Breast epithelium (tissue), 4 donors: ENCODE measurements around the gene WTIP. TPM values are rescaled to one million over a fixed set of nuclear protein-coding genes. Genes with fewer than 3 reads are reported as not detected.

Experiments
- DNase-seq, 2 donors: peaks; one replicate each; pipeline ENCODE4 v3.0.0-alpha.2; 2019; ENCODE audit warnings: low spot score in 2 of 2
- H3K27ac ChIP-seq, 2 donors: fragments of 200-600 bp; sonication (generic) in 1 of 2; one replicate each; pipeline ENCODE4 v1.5.1; 2016 to 2019; ENCODE audit warnings: mild to moderate bottlenecking in 1 of 2
- H3K27me3 ChIP-seq, 2 donors: fragments of 200-600 bp; sonication (generic) in 1 of 2; one replicate each; pipeline versions ENCODE4 v1.5.1 to v1.6.0; 2017 to 2019; ENCODE audit warnings: control low read depth in 1 of 2, mild to moderate bottlenecking in 1 of 2
- H3K36me3 ChIP-seq: fragments of 200-600 bp; one replicate; pipeline ENCODE4 v1.5.1; 2019
- H3K4me1 ChIP-seq, 2 donors: fragments of 200-600 bp; sonication (generic); one replicate each; pipeline ENCODE4 v1.5.1; 2016 to 2019; ENCODE audit warnings: control low read depth in 1 of 2
- H3K4me3 ChIP-seq, 3 donors: fragments of 200-600 bp; sonication (generic); 1 replicate in 2 of 3; 2 replicates in 1 of 3; pipeline ENCODE4 v1.5.1; 2016 to 2019; ENCODE audit warnings: mild to moderate bottlenecking in 3 of 3, moderate library complexity in 2 of 3
- H3K9me3 ChIP-seq, 2 donors: fragments of 200-600 bp; sonication (generic) in 1 of 2; one replicate each; pipeline ENCODE4 v1.5.1; 2016 to 2019; ENCODE audit warnings: control low read depth in 1 of 2
- CTCF ChIP-seq, 3 donors: fragments of 450-650 bp; IDR thresholded peaks; one replicate each; pipeline ENCODE4 v1.5.1; 2016 to 2017; ENCODE audit warnings: antibody characterized with exemption in 3 of 3, mild to moderate bottlenecking in 3 of 3, moderate library complexity in 3 of 3
- POLR2A ChIP-seq: fragments of 450-650 bp; IDR thresholded peaks from one replicate; pipeline ENCODE4 v1.6.1; 2016; ENCODE audit warnings: antibody characterized with exemption, mild to moderate bottlenecking, moderate library complexity
- POLR2AphosphoS5 ChIP-seq, 3 donors: sonication (generic); formaldehyde crosslinking; IDR thresholded peaks; one replicate each; pipeline ENCODE4 v1.6.1; 2017; ENCODE audit warnings: antibody characterized with exemption in 3 of 3
- intact Hi-C: fragments of 100-400 bp; cut with DNase I; formaldehyde crosslinking; loops from one replicate; pipeline ENCODE4 v1.15.1; 2023; ENCODE audit warnings: low total_unique reads
- total RNA-seq, 3 donors: library from RNA; depleted of rRNA; stranded (reverse); fragments of >200 nt; gene quantifications; one replicate each; pipeline ENCODE4 v1.1.0, GENCODE V29; 2016

The WTIP gene
- total RNA-seq, 3 donors from 2014 or later: 11.9 to 20.6 (median 14.9) TPM

GRCh38 chr19:34534206-34534605, 52.6 kb downstream of the WTIP start:
- H3K27ac ChIP-seq: no peak overlapping the region
- intact Hi-C loops: no loop called here
- TF ChIP-seq POLR2A (no peak), CTCF (IDR thresholded peaks at IDR 0.05) (no peak), POLR2AphosphoS5 (IDR thresholded peaks at IDR 0.05) (no peak)
- H3K4me3 ChIP-seq: no peak overlapping the region
- H3K27me3 ChIP-seq: no peaks in the 10 kb centered on the region
- no peaks in the 10 kb centered on the region for H3K4me1 ChIP-seq
- no peaks in the 10 kb centered on the region for H3K9me3 ChIP-seq
- H3K36me3 ChIP-seq: no peaks in the 10 kb centered on the region
- DNase-seq: no peak

- H3K27me3 ChIP-seq: no peaks in the 10 kb centered on the region
- H3K9me3 ChIP-seq: peaks cover 0 to 8% of the 10 kb centered on the region in 2 donors
- no peaks in the 10 kb centered on the region for H3K36me3 ChIP-seq
- H3K4me3 ChIP-seq: no peak overlapping the region
- intact Hi-C loops: no loop called here
- DNase-seq: no peak
- no peak overlapping the region for H3K27ac ChIP-seq
- no peak for TF ChIP-seq POLR2AphosphoS5 (IDR thresholded peaks at IDR 0.05)
- no peak for TF ChIP-seq CTCF (IDR thresholded peaks at IDR 0.05)
- TF ChIP-seq POLR2A: no peak
- H3K4me1 ChIP-seq: no peaks in the 10 kb centered on the region
Measured at GRCh38 chr19:34539396-34539795, 57.8 kb downstream of the WTIP start.

GRCh38 chr19:34540811-34541557, 59.4 kb downstream of the WTIP start:
- Histone ChIP-seq H3K27ac (no peak overlapping the region), H3K36me3 (no peaks in the 10 kb centered on the region), H3K4me3 (no peak overlapping the region), H3K27me3 (no peaks in the 10 kb centered on the region), H3K9me3 (peaks cover 0 to 8% of the 10 kb centered on the region in 2 donors), H3K4me1 (no peaks in the 10 kb centered on the region)
- TF ChIP-seq POLR2AphosphoS5 (IDR thresholded peaks at IDR 0.05) (no peak), POLR2A (no peak), CTCF (IDR thresholded peaks at IDR 0.05) (no peak)
- DNase-seq: no peak
- intact Hi-C loops: no loop called here

- H3K4me3 ChIP-seq: no peak overlapping the region
- no peak for TF ChIP-seq CTCF (IDR thresholded peaks at IDR 0.05)
- no peak for TF ChIP-seq POLR2A
- no peak for TF ChIP-seq POLR2AphosphoS5 (IDR thresholded peaks at IDR 0.05)
- intact Hi-C loops: no loop called here
- no peaks in the 10 kb centered on the region for H3K27me3 ChIP-seq
- H3K36me3 ChIP-seq: no peaks in the 10 kb centered on the region
- H3K27ac ChIP-seq: no peak overlapping the region
- H3K4me1 ChIP-seq: no peaks in the 10 kb centered on the region
- H3K9me3 ChIP-seq: peaks cover 0 to 10% of the 10 kb centered on the region in 2 donors
- no peak for DNase-seq
Measured at GRCh38 chr19:34549833-34550232, 68.3 kb downstream of the WTIP start.

- Histone ChIP-seq H3K4me1 (no peaks in the 10 kb centered on the region), H3K9me3 (peaks cover 0 to 6% of the 10 kb centered on the region in 2 donors), H3K4me3 (no peak overlapping the region), H3K36me3 (no peaks in the 10 kb centered on the region), H3K27ac (no peak overlapping the region), H3K27me3 (no peaks in the 10 kb centered on the region)
- no peak for DNase-seq
- intact Hi-C loops: no loop called here
- TF ChIP-seq POLR2A (no peak), CTCF (IDR thresholded peaks at IDR 0.05) (no peak), POLR2AphosphoS5 (IDR thresholded peaks at IDR 0.05) (no peak)
Measured at GRCh38 chr19:34555447-34555846, 73.9 kb downstream of the WTIP start.
